GM21360 (cell line): ENCODE measurements around the gene EXOC2.

Experiments used
- ATAC-seq: cut with Tn5 transposase; IDR thresholded peaks from one replicate; pipeline ENCODE4 v1.9.1; 2021; ENCODE audit warnings: mild to moderate bottlenecking, moderate library complexity; ENCODE audit not compliant: unreplicated experiment

EXOC2 gene

DNA sequence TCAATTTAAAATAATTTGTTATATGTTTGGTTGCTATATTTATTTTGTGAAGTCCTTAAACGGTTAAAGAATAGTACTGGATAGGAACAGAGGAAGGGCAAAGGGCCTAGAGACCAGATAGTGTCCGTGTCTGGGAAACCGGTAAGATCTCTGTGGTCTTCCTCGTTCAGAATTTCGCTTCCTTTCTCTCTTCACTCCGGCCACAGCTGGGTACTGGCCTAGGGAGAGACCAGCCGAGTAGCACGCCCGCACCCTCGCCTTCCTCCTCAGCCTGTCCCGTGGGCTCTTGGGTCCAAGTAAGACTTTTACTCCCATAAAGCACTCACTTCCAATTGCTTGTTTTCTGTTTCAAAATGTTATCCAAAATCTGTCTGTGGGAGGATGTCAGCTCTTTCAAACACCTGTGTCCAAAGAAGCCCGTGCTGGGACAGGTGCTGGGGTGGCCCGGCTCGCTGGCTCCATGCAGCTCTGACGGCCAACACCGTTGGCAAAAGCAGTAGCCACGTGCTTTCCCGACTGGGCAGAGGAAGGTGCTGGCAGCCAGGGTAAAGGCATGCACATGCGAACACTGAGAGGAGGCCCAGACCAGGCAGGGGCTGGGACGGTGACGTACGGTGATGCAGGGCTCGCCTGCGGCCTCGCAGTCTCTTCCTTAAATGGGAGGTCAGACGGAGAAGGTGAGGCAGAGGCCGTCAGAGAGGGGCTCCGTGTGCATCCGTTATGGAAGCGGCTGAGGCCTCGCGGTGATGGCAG is 189.2 kb downstream of the EXOC2 start:
- ATAC-seq, result no peak

DNA sequence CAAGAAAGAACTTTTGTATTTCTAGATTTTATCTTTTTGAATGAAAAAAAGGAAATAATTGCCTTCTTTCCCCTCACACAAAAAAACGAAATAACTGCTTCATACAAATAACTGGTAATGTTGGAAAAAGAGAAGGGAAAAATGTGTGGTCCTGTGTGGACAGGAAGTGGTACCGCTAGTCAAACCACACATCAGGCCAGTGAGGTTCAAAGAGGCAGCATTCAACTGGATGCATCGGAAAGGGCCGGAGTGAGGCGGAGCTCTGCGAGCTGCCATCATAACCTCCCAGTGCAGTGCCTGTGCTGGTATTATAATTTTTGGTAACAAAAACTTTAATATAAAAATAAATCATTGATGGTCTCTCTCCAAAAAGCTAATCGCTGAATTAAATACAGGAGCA is 190.2 kb downstream of the EXOC2 start:
- no peak for ATAC-seq

DNA sequence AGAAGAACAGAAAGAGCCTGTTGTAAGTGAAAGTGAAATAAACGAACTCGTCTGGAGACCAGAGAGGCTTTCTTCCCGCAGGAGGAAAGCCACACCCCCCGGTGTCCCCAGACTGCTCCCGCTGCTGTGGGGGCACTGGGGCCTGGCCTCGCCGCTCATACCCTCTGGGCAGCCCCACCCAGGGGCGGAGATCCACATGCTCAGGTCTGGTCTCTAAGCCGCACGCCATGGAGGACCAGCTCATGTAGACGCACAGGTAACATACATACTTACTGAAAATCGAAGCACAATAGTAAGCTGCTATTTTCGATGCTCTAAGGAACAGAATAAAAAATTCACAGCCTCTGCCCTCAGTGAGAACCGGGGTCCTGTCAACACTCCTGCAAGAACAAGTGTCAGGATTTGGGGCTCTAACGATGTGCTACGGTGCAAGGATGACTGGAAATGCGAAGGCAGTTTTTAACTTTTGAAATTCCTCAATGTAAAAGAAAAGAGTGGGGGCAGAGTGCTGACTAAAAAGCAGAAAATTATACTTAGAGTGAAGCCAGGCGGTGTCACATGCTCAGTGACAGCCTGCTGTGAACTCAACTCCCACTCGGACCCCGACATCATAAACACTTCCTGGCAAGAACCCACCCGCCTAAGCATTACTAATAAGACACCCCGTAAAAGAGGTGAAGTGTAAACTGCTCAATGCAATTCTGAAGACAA is 190.9 kb downstream of the EXOC2 start:
- ATAC-seq, result no peak

DNA sequence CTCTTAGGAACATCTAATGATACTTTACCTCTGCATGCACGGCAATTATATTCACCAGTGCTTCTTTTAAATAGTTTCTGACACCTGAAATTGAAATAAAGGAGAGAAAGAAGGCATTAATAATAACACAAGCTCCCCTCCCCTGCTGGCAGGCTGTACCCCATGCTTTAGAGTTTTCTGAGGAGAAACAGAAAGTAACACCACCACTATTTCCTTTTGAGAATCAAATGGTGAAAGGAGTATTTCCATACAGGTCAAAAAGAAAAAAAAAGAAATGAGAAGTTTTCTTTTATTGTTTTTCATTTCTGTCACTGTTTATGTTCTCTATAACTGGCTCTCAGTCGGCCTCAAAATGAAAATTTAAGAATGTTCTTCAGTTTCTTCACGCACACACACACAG is 193.3 kb downstream of the EXOC2 start:
- no peak for ATAC-seq

GRCh38 chr6:498795-499231 is 194.1 kb downstream of the EXOC2 start:
- ATAC-seq, result no peak

GRCh38 chr6:497258-497657 is 195.7 kb downstream of the EXOC2 start:
- no peak for ATAC-seq

DNA sequence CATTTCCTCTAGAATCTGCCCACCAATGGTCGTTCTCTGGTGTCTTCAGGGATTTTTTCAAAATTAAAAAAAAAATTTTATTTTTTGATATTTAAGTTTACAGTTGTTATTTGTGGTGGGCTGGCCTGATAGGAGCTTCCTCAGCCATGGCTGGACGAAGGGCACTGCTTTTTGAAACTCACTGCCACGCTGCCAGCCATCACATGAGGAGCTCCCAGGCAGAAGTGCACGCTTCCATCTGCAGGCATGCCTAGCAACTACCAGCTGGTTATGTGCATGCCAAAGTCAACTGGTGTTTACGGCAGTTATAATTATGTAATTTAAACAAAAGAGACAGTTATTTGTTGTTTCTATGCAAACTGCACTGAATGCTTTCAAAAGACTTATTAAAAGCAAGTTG is 196.3 kb downstream of the EXOC2 start:
- ATAC-seq, result no peak

- no peak for ATAC-seq
Observed at GRCh38 chr6:494394-494793, 198.5 kb downstream of the EXOC2 start.

GRCh38 chr6:493840-494239 is 199.1 kb downstream of the EXOC2 start:
- no peak for ATAC-seq

GRCh38 chr6:492816-493414 is 200.0 kb downstream of the EXOC2 start:
- no peak for ATAC-seq

DNA sequence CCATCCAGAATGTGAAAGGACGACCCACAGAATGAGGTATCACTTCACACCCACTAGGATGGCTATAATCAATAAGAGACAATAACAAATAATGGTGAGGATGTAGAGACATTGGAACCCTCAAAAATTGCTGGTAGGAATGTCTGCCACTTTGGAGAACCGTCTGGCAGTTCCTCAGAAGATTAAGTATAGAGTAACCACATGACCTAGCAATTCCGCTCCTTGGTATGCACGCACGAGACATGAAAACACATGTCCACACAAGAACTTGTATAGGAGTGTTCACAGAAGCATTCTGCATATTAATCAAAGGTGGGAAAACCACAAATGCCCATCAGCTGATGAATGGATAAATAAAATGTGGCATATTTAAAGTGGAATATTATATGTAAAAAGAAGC is 200.8 kb downstream of the EXOC2 start:
- ATAC-seq, result no peak

- ATAC-seq, result no peak
Observed at GRCh38 chr6:491233-491632, 201.7 kb downstream of the EXOC2 start.

DNA sequence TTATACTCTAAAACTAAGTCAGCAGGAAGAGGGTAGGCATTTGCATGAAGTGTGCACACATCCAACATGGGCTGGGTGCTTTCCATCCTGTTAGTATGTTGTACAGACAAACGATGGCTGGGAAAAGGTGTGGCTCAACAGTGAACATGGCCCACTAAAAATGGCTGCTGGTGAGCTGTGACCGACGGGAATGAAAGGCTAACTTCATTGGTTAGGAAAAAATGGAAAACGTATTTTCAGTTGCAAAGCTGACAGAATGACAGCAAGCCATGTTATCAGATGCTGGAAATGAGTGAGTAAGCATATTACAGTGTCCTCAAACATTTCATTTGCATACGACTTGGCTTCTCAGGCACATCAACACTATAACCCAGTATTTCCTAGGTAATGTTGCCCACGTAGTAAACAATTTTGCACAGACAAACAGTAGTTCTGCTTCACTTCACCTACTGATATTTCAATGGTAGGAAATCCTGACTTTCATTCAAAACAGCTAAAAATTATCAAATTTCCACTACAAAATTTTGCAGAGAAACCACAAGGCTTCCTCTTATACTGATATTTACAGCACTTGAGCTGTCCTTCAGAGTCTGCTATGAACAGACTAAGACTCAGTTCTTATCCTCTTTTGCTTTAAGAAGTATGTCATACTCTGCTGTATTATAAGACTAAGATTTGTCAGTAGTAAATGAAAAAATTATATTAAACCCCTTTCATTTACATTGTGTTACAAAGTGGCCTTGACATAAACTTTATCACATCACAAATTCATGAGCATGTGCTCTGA is 202.5 kb downstream of the EXOC2 start:
- no peak for ATAC-seq

DNA sequence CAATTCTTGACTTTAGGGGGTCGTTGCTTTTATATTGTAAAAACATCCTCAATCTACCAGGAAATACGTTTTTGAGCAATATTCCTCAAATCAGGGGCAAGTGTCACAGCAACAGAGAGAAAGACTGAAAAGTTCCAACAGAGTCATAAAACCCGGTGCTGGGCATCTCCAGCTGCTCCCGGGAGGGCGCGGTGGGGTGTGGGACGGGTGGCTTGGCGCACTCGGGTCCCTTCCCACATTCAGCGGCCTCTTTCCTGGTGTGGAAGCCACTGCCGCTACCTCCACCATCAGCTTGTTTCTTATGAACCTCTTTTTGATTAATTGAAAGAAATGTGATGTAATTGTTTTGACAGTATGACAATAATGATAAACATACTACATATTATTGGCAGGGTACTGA is 203.2 kb downstream of the EXOC2 start:
- ATAC-seq, result no peak

GRCh38 chr6:489001-489400 is 203.9 kb downstream of the EXOC2 start:
- ATAC-seq, result no peak

- no peak for ATAC-seq
Observed at GRCh38 chr6:487956-488355, 205.0 kb downstream of the EXOC2 start.

- ATAC-seq, result no peak
Observed at GRCh38 chr6:485655-486170, 207.2 kb downstream of the EXOC2 start.

DNA sequence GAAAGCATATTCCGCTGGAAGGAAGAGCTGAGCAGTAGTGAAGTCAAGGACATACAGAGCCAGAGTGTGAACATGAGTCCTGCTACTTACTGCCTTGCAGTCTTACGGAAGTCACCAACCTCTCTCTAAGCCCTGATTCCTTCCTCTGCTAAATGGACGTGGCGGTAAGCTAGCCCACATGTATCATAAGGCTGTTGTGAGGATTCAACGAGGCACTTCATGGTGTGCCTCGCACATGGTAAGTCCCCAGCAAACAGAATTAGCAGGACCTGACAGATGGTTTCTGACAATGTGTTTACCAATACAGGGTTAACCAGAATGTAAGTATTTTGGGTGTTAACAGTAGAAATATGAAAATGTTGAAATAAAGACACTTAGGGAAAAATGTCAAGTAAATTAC is 208.2 kb downstream of the EXOC2 start:
- ATAC-seq, result no peak

DNA sequence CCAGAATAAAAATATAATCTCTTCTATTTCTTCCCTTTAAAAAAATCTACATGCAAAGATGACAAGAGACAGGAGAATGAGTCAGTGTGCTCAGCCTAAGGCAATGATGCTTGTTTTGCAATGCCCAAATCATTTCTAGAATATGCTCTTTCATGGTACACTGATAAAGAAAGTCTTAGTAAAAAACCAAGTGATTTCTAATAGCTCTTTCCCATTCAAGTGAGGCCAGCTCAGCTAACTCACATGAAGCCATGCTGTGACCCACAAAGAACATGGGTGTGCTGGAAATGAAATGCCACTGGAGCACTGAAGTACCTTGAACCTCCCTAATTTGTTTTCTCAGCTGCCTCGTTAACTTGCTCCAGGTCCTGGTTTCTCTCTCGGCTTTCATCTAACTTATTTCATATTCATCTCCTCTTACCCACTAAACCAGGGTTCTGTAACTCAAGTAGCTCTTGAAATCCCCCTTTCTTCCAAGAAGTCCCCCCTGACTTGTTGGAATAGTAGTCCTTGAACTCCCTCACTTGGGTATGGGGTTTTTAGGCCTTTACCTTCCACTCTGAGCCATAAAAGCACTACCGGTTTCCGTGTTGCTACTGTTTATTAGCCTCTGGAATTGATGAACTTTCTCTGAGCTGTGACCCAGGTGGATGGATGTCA is 208.7 kb downstream of the EXOC2 start:
- no peak for ATAC-seq

DNA sequence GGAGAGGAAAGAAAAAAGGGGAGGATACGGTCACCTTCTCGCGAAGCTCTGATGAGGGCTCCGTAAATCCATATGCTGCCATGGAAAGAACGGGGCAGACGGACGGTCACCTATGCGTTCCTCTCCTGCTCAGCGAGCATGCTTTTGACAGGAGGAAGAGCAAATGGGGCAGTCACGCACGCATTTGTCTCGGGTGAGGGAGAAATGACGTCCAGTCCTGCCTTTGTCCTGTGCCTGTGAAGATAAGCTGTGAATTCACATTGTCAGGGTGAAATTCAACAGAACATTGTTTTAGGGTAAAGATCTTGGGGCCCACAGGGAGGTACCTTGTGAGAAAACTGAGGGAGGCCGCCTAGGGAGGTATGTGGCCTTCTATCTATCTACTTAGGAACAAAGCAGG is 217.6 kb downstream of the EXOC2 start:
- no peak for ATAC-seq
